Mesendoderm (in vitro differentiated cells): ENCODE data around the gene IQGAP2.

Experiments
- DNase-seq: peaks from one replicate; pipeline ENCODE4 v3.0.0; 2013
- H2AK5ac ChIP-seq: 2 replicates; pipeline ENCODE4 v1.6.1; 2013; ENCODE audit warnings: low read length, inconsistent platforms
- H2BK120ac ChIP-seq: 2 replicates; pipeline ENCODE4 v1.6.1; 2013; ENCODE audit warnings: low read depth, mild to moderate bottlenecking, low read length, moderate library complexity, mixed read lengths
- H2BK15ac ChIP-seq: replicated peaks from 2 replicates; pipeline ENCODE4 v1.6.1; 2013; ENCODE audit warnings: low read depth, mild to moderate bottlenecking, moderate library complexity
- H2BK5ac ChIP-seq: 2 replicates; pipeline ENCODE4 v1.6.1; 2013; ENCODE audit warnings: low read length, inconsistent platforms
- H3K18ac ChIP-seq: 2 replicates; pipeline ENCODE4 v1.6.1; 2013; ENCODE audit warnings: mild to moderate bottlenecking, low read length, mixed read lengths
- H3K23ac ChIP-seq: one replicate; pipeline ENCODE4 v1.6.1; 2013; ENCODE audit warnings: low read length
- H3K27ac ChIP-seq: 2 replicates; pipeline ENCODE4 v1.5.1; 2013; ENCODE audit warnings: low read depth, mild to moderate bottlenecking, inconsistent platforms, low read length, moderate library complexity
- H3K27me3 ChIP-seq: 2 replicates; pipeline ENCODE4 v1.6.1; 2013; ENCODE audit warnings: low read length, control low read depth, mild to moderate bottlenecking, inconsistent platforms; ENCODE audit not compliant: insufficient read depth, poor library complexity
- H3K36me3 ChIP-seq: 2 replicates; pipeline ENCODE4 v1.6.1; 2013; ENCODE audit warnings: low read length, inconsistent platforms; ENCODE audit not compliant: control insufficient read depth, insufficient read depth
- H3K4ac ChIP-seq: one replicate; pipeline ENCODE4 v1.6.1; 2013; ENCODE audit warnings: low read depth, mild to moderate bottlenecking, low read length, moderate library complexity
- H3K4me1 ChIP-seq: 2 replicates; pipeline ENCODE4 v1.6.1; 2013; ENCODE audit warnings: low read depth, low read length, inconsistent platforms; ENCODE audit not compliant: control insufficient read depth
- H3K4me2 ChIP-seq: 2 replicates; pipeline ENCODE4 v1.6.1; 2013; ENCODE audit warnings: low read length
- H3K4me3 ChIP-seq: 2 replicates; pipeline ENCODE4 v1.5.1; 2013; ENCODE audit warnings: mild to moderate bottlenecking, low read length
- H3K56ac ChIP-seq: one replicate; pipeline ENCODE4 v1.6.1; 2013; ENCODE audit warnings: low read length
- H3K79me1 ChIP-seq: 2 replicates; pipeline ENCODE4 v1.6.1; 2013; ENCODE audit warnings: low read length, inconsistent platforms
- H3K79me2 ChIP-seq: 2 replicates; pipeline ENCODE4 v1.6.1; 2013; ENCODE audit warnings: mild to moderate bottlenecking, low read length; ENCODE audit not compliant: control insufficient read depth, insufficient read depth
- H3K9ac ChIP-seq: 2 replicates; pipeline ENCODE4 v1.6.1; 2013; ENCODE audit warnings: low read length, inconsistent platforms
- H4K5ac ChIP-seq: one replicate; pipeline ENCODE4 v1.6.1; 2013; ENCODE audit warnings: low read length
- H4K8ac ChIP-seq: one replicate; pipeline ENCODE4 v1.6.1; 2013; ENCODE audit warnings: low read depth, mild to moderate bottlenecking, control low read depth, low read length, moderate library complexity
- WGBS: extraction: QIAGEN DNeasy Blood & Tissue Kit; methylation state at CpG from one replicate; pipeline ENCODE4 v1.1.7; 2013; ENCODE audit warnings: low lambda C conversion rate, missing lambda C conversion rate; ENCODE audit not compliant: insufficient coverage; ENCODE audit errors: extremely low coverage; 5-methylcytosine and 5-hydroxymethylcytosine counted together

Gene IQGAP2

GRCh38 chr5:76446776-76447175 is 43.7 kb downstream of the IQGAP2 start:
- H3K79me1 ChIP-seq: no peaks in the 10 kb centered on the region
- no peak overlapping the region for H2BK5ac ChIP-seq
- H2BK120ac ChIP-seq: no peak overlapping the region
- H3K18ac ChIP-seq: no peak overlapping the region
- no peak overlapping the region for H2AK5ac ChIP-seq
- no peak overlapping the region for H3K4ac ChIP-seq
- no peaks in the 10 kb centered on the region for H3K36me3 ChIP-seq
- H3K79me2 ChIP-seq: no peaks in the 10 kb centered on the region
- H3K27ac ChIP-seq: no peak overlapping the region
- no peak overlapping the region for H3K56ac ChIP-seq
- H3K23ac ChIP-seq: no peak overlapping the region
- no peak overlapping the region for H4K8ac ChIP-seq
- no peaks in the 10 kb centered on the region for H3K27me3 ChIP-seq
- no peak overlapping the region for H2BK15ac ChIP-seq
- H3K4me1 ChIP-seq: peaks cover 2% of the 10 kb centered on the region
- no peak overlapping the region for H3K4me2 ChIP-seq
- DNase-seq: no peak
- H3K9ac ChIP-seq: no peak overlapping the region
- WGBS: no CpG with 5 or more reads among the region's 6 CpGs
- H3K4me3 ChIP-seq: no peak overlapping the region
- H4K5ac ChIP-seq: no peak overlapping the region

GRCh38 chr5:76449606-76450005 is 46.5 kb downstream of the IQGAP2 start:
- Histone ChIP-seq H2BK120ac (no peak overlapping the region), H3K56ac (no peak overlapping the region), H3K23ac (no peak overlapping the region), H3K9ac (no peak overlapping the region), H3K27me3 (no peaks in the 10 kb centered on the region), H2AK5ac (no peak overlapping the region), H2BK15ac (no peak overlapping the region), H3K4me1 (peaks cover 2% of the 10 kb centered on the region), H4K8ac (no peak overlapping the region), H3K36me3 (no peaks in the 10 kb centered on the region), H2BK5ac (no peak overlapping the region), H3K4me2 (no peak overlapping the region), H3K79me1 (no peaks in the 10 kb centered on the region), H3K18ac (no peak overlapping the region), H3K79me2 (no peaks in the 10 kb centered on the region), H3K27ac (no peak overlapping the region), H4K5ac (no peak overlapping the region), H3K4ac (no peak overlapping the region), H3K4me3 (no peak overlapping the region)
- DNase-seq: no peak
- WGBS: no CpG with 5 or more reads among the region's 2 CpGs

GRCh38 chr5:76450054-76450453 is 47.0 kb downstream of the IQGAP2 start:
- no peak for DNase-seq
- H3K18ac ChIP-seq: no peak overlapping the region
- H3K27me3 ChIP-seq: no peaks in the 10 kb centered on the region
- no peak overlapping the region for H4K8ac ChIP-seq
- no peaks in the 10 kb centered on the region for H3K36me3 ChIP-seq
- H2BK120ac ChIP-seq: no peak overlapping the region
- H3K79me2 ChIP-seq: no peaks in the 10 kb centered on the region
- H3K56ac ChIP-seq: no peak overlapping the region
- H2AK5ac ChIP-seq: no peak overlapping the region
- H3K79me1 ChIP-seq: no peaks in the 10 kb centered on the region
- H3K4me1 ChIP-seq: peaks cover 2% of the 10 kb centered on the region
- no CpG with 5 or more reads among the region's 3 CpGs for WGBS
- H3K4me2 ChIP-seq: no peak overlapping the region
- H2BK15ac ChIP-seq: no peak overlapping the region
- H3K23ac ChIP-seq: no peak overlapping the region
- H2BK5ac ChIP-seq: no peak overlapping the region
- H4K5ac ChIP-seq: no peak overlapping the region
- H3K4me3 ChIP-seq: no peak overlapping the region
- no peak overlapping the region for H3K27ac ChIP-seq
- no peak overlapping the region for H3K9ac ChIP-seq
- H3K4ac ChIP-seq: no peak overlapping the region

GRCh38 chr5:76451031-76451701 is 48.1 kb downstream of the IQGAP2 start:
- H3K27ac ChIP-seq: no peak overlapping the region
- no peak for DNase-seq
- no peak overlapping the region for H2BK120ac ChIP-seq
- H3K36me3 ChIP-seq: no peaks in the 10 kb centered on the region
- no peak overlapping the region for H3K9ac ChIP-seq
- H4K5ac ChIP-seq: no peak overlapping the region
- no peak overlapping the region for H4K8ac ChIP-seq
- H3K79me1 ChIP-seq: no peaks in the 10 kb centered on the region
- H3K23ac ChIP-seq: no peak overlapping the region
- H3K4me2 ChIP-seq: no peak overlapping the region
- no peak overlapping the region for H2AK5ac ChIP-seq
- H3K56ac ChIP-seq: no peak overlapping the region
- H3K27me3 ChIP-seq: no peaks in the 10 kb centered on the region
- H3K4me1 ChIP-seq: peaks cover 2% of the 10 kb centered on the region
- H3K4ac ChIP-seq: no peak overlapping the region
- no peak overlapping the region for H3K4me3 ChIP-seq
- H3K18ac ChIP-seq: no peak overlapping the region
- no CpG with 5 or more reads among the region's 6 CpGs for WGBS
- no peak overlapping the region for H2BK5ac ChIP-seq
- no peak overlapping the region for H2BK15ac ChIP-seq
- H3K79me2 ChIP-seq: no peaks in the 10 kb centered on the region

- Histone ChIP-seq H3K23ac (no peak overlapping the region), H3K4me2 (no peak overlapping the region), H3K4ac (no peak overlapping the region), H3K79me1 (no peaks in the 10 kb centered on the region), H3K27me3 (no peaks in the 10 kb centered on the region), H3K79me2 (no peaks in the 10 kb centered on the region), H3K56ac (no peak overlapping the region), H3K27ac (no peak overlapping the region), H2BK15ac (no peak overlapping the region), H3K18ac (no peak overlapping the region), H3K4me3 (no peak overlapping the region), H4K5ac (no peak overlapping the region), H3K9ac (no peak overlapping the region), H4K8ac (no peak overlapping the region), H3K36me3 (no peaks in the 10 kb centered on the region), H2BK5ac (no peak overlapping the region), H2AK5ac (no peak overlapping the region), H2BK120ac (no peak overlapping the region), H3K4me1 (peaks cover 6% of the 10 kb centered on the region)
- peak; percentile 71 for DNase-seq
- no CpG with 5 or more reads among the region's 4 CpGs for WGBS
These were observed 52.5 kb downstream of the IQGAP2 start for GRCh38 chr5:76455531-76456133.

GRCh38 chr5:76456258-76456657 is 53.2 kb downstream of the IQGAP2 start:
- Histone ChIP-seq H3K9ac (no peak overlapping the region), H3K27ac (no peak overlapping the region), H4K5ac (no peak overlapping the region), H3K56ac (no peak overlapping the region), H3K4me1 (peaks cover 4% of the 10 kb centered on the region), H2BK5ac (no peak overlapping the region), H3K27me3 (no peaks in the 10 kb centered on the region), H3K36me3 (no peaks in the 10 kb centered on the region), H2AK5ac (no peak overlapping the region), H3K4me3 (no peak overlapping the region), H3K18ac (no peak overlapping the region), H3K79me1 (no peaks in the 10 kb centered on the region), H3K4me2 (no peak overlapping the region), H4K8ac (no peak overlapping the region), H2BK15ac (peak overlapping the region; percentile 57), H3K23ac (no peak overlapping the region), H3K79me2 (no peaks in the 10 kb centered on the region), H3K4ac (peak overlapping the region; percentile 31), H2BK120ac (no peak overlapping the region)
- no CpG with 5 or more reads among the region's 4 CpGs for WGBS
- DNase-seq: no peak
